Neural progenitor cell (in vitro differentiated cells): ENCODE results near the gene RASA2.

Experiments used
- EZH2 ChIP-seq: fragments of 200-600 bp; sonication (generic); IDR thresholded peaks from 2 replicates; pipeline ENCODE4 v1.6.1; 2017; ENCODE audit warnings: antibody characterized with exemption, mild to moderate bottlenecking, moderate library complexity
- EZH2phosphoT487 ChIP-seq: fragments of 200-600 bp; sonication (generic); IDR thresholded peaks from 2 replicates; pipeline ENCODE4 v1.6.1; 2017; ENCODE audit warnings: antibody characterized with exemption
- TF ChIP-seq, protein P1 (sequence below): fragments of 200-600 bp; sonication (generic); IDR thresholded peaks from 2 replicates; pipeline ENCODE4 v1.5.1; 2017; ENCODE audit warnings: antibody characterized with exemption, mild to moderate bottlenecking

- TF ChIP-seq EZH2 (no peak), EZH2phosphoT487 (no peak)
- TF ChIP-seq, protein P1, sequence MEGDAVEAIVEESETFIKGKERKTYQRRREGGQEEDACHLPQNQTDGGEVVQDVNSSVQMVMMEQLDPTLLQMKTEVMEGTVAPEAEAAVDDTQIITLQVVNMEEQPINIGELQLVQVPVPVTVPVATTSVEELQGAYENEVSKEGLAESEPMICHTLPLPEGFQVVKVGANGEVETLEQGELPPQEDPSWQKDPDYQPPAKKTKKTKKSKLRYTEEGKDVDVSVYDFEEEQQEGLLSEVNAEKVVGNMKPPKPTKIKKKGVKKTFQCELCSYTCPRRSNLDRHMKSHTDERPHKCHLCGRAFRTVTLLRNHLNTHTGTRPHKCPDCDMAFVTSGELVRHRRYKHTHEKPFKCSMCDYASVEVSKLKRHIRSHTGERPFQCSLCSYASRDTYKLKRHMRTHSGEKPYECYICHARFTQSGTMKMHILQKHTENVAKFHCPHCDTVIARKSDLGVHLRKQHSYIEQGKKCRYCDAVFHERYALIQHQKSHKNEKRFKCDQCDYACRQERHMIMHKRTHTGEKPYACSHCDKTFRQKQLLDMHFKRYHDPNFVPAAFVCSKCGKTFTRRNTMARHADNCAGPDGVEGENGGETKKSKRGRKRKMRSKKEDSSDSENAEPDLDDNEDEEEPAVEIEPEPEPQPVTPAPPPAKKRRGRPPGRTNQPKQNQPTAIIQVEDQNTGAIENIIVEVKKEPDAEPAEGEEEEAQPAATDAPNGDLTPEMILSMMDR = no peak
Measured at GRCh38 chr3:141486746-141487520, at the start of gene RASA2.
